Activated naive CD8-positive, alpha-beta T cell treated with anti-CD3 and anti-CD28 coated beads for 36 hours (primary cell): ENCODE measurements around the gene MAPK11. TPM values are rescaled to one million over a fixed set of nuclear protein-coding genes. Genes with fewer than 3 reads are reported as not detected.

ENCODE experiments used
- DNase-seq: peaks from one replicate; pipeline ENCODE4 v3.0.0; 2021
- H3K27ac Mint-ChIP-seq: one replicate; pipeline ENCODE4 v1.8.0; 2022; ENCODE audit warnings: mild to moderate bottlenecking, moderate library complexity, mixed read lengths
- H3K27me3 Mint-ChIP-seq: one replicate; pipeline ENCODE4 v1.8.0; 2022; ENCODE audit warnings: mild to moderate bottlenecking, mixed read lengths
- H3K36me3 Mint-ChIP-seq: one replicate; pipeline ENCODE4 v1.8.0; 2021; ENCODE audit warnings: mild to moderate bottlenecking, mixed read lengths
- H3K4me1 Mint-ChIP-seq: one replicate; pipeline ENCODE4 v1.8.0; 2021; ENCODE audit warnings: mixed read lengths
- H3K4me3 Mint-ChIP-seq: one replicate; pipeline ENCODE4 v1.8.0; 2022; ENCODE audit warnings: mild to moderate bottlenecking, moderate library complexity, mixed read lengths
- H3K9me3 Mint-ChIP-seq: one replicate; pipeline ENCODE4 v1.8.0; 2022; ENCODE audit warnings: mixed read lengths
- total RNA-seq, 2 experiments: library from RNA; stranded (reverse); gene quantifications; one replicate each; pipeline ENCODE4 v1.2.3, GENCODE V29; 2021

Gene MAPK11
- total RNA-seq, 2 experiments from 2014 or later: 3.2 to 3.3 TPM

- peaks cover 15% of the 10 kb centered on the region for H3K36me3 Mint-ChIP-seq
- peaks cover 11% of the 10 kb centered on the region for H3K4me1 Mint-ChIP-seq
- DNase-seq: no peak
- no peak overlapping the region for H3K4me3 Mint-ChIP-seq
- H3K27ac Mint-ChIP-seq: no peak overlapping the region
- H3K9me3 Mint-ChIP-seq: no peaks in the 10 kb centered on the region
- H3K27me3 Mint-ChIP-seq: no peaks in the 10 kb centered on the region
Measured at GRCh38 chr22:50248196-50249081, 21.7 kb downstream of the MAPK11 start.

- Mint-ChIP-seq H3K36me3 (peaks cover 15% of the 10 kb centered on the region), H3K9me3 (no peaks in the 10 kb centered on the region), H3K27me3 (no peaks in the 10 kb centered on the region), H3K4me1 (peaks cover 16% of the 10 kb centered on the region), H3K27ac (no peak overlapping the region), H3K4me3 (no peak overlapping the region)
- no peak for DNase-seq
Measured at GRCh38 chr22:50247748-50248147, 22.4 kb downstream of the MAPK11 start.

- Mint-ChIP-seq H3K9me3 (no peaks in the 10 kb centered on the region), H3K27me3 (no peaks in the 10 kb centered on the region), H3K4me1 (peaks cover 27% of the 10 kb centered on the region), H3K36me3 (peaks cover 15% of the 10 kb centered on the region), H3K27ac (peak overlapping the region; percentile 25), H3K4me3 (peak overlapping the region; percentile 75)
- DNase-seq: no peak
Measured at GRCh38 chr22:50246242-50247175, 23.7 kb downstream of the MAPK11 start.

- Mint-ChIP-seq H3K9me3 (no peaks in the 10 kb centered on the region), H3K27me3 (no peaks in the 10 kb centered on the region), H3K4me1 (peaks cover 32% of the 10 kb centered on the region), H3K4me3 (peak overlapping the region; percentile 99), H3K36me3 (peaks cover 15% of the 10 kb centered on the region), H3K27ac (peak overlapping the region; percentile 97)
- DNase-seq: no peak
Measured at GRCh38 chr22:50245214-50246072, 24.7 kb downstream of the MAPK11 start.

GRCh38 chr22:50244420-50245213 is 25.6 kb downstream of the MAPK11 start, which contains the start of gene TUBGCP6:
TSS of gene TUBGCP6 (minus strand) at chr22:50245023. CDS start at chr22:50244459, 564 bp downstream.
- Mint-ChIP-seq H3K4me3 (peak within 1 kb of the TSS; percentile 99), H3K4me1 (peaks cover 29% of the 10 kb centered on the region), H3K27me3 (no peaks in the 10 kb centered on the region), H3K36me3 (peaks cover 15% of the 10 kb centered on the region), H3K27ac (peak within 1 kb of the TSS; percentile 97), H3K9me3 (no peaks in the 10 kb centered on the region)
- DNase-seq: peak; percentile 95

- H3K9me3 Mint-ChIP-seq: no peaks in the 10 kb centered on the region
- H3K27ac Mint-ChIP-seq: peak overlapping the region; percentile 97
- H3K36me3 Mint-ChIP-seq: peaks cover 15% of the 10 kb centered on the region
- H3K4me1 Mint-ChIP-seq: peaks cover 29% of the 10 kb centered on the region
- peak overlapping the region; percentile 99 for H3K4me3 Mint-ChIP-seq
- no peaks in the 10 kb centered on the region for H3K27me3 Mint-ChIP-seq
- no peak for DNase-seq
Measured at GRCh38 chr22:50243685-50244419, 26.3 kb downstream of the MAPK11 start.

GRCh38 chr22:50242406-50242949 is 27.7 kb downstream of the MAPK11 start:
- Mint-ChIP-seq H3K27ac (no peak overlapping the region), H3K4me3 (peak overlapping the region; percentile 99), H3K36me3 (peaks cover 12% of the 10 kb centered on the region), H3K27me3 (no peaks in the 10 kb centered on the region), H3K9me3 (no peaks in the 10 kb centered on the region), H3K4me1 (peaks cover 27% of the 10 kb centered on the region)
- no peak for DNase-seq

- Mint-ChIP-seq H3K4me3 (no peak overlapping the region), H3K4me1 (peaks cover 28% of the 10 kb centered on the region), H3K27me3 (no peaks in the 10 kb centered on the region), H3K9me3 (peaks cover 12% of the 10 kb centered on the region), H3K27ac (no peak overlapping the region), H3K36me3 (peaks cover 18% of the 10 kb centered on the region)
- no peak for DNase-seq
Measured at GRCh38 chr22:50238755-50239154, 31.4 kb downstream of the MAPK11 start.

GRCh38 chr22:50236731-50237409 is 33.3 kb downstream of the MAPK11 start:
- DNase-seq: no peak
- Mint-ChIP-seq H3K27me3 (no peaks in the 10 kb centered on the region), H3K27ac (no peak overlapping the region), H3K4me3 (no peak overlapping the region), H3K9me3 (peaks cover 12% of the 10 kb centered on the region), H3K4me1 (peaks cover 17% of the 10 kb centered on the region), H3K36me3 (peaks cover 22% of the 10 kb centered on the region)

- no peak overlapping the region for H3K27ac Mint-ChIP-seq
- no peaks in the 10 kb centered on the region for H3K27me3 Mint-ChIP-seq
- peaks cover 7% of the 10 kb centered on the region for H3K4me1 Mint-ChIP-seq
- no peak for DNase-seq
- peaks cover 22% of the 10 kb centered on the region for H3K36me3 Mint-ChIP-seq
- no peak overlapping the region for H3K4me3 Mint-ChIP-seq
- peaks cover 12% of the 10 kb centered on the region for H3K9me3 Mint-ChIP-seq
Measured at GRCh38 chr22:50233223-50233622, 37.0 kb downstream of the MAPK11 start.

- Mint-ChIP-seq H3K9me3 (peaks cover 12% of the 10 kb centered on the region), H3K36me3 (peaks cover 22% of the 10 kb centered on the region), H3K27ac (no peak overlapping the region), H3K4me1 (peaks cover 7% of the 10 kb centered on the region), H3K4me3 (no peak overlapping the region), H3K27me3 (no peaks in the 10 kb centered on the region)
- DNase-seq: no peak
Measured at GRCh38 chr22:50232481-50233151, 37.6 kb downstream of the MAPK11 start.

- H3K27me3 Mint-ChIP-seq: no peaks in the 10 kb centered on the region
- H3K27ac Mint-ChIP-seq: no peak overlapping the region
- peaks cover 12% of the 10 kb centered on the region for H3K36me3 Mint-ChIP-seq
- H3K9me3 Mint-ChIP-seq: peaks cover 4% of the 10 kb centered on the region
- no peak for DNase-seq
- H3K4me3 Mint-ChIP-seq: no peak overlapping the region
- H3K4me1 Mint-ChIP-seq: peaks cover 3% of the 10 kb centered on the region
Measured at GRCh38 chr22:50229370-50229769, 40.8 kb downstream of the MAPK11 start.
